Endodermal cell (in vitro differentiated cells): Measurements from ENCODE around the gene PPIA. TPM values are rescaled to one million over a fixed set of nuclear protein-coding genes. Genes with fewer than 3 reads are reported as not detected.
A peak's percentile ranks its signal among the peaks of the same experiment; 100 is the strongest.

ENCODE experiments used
- DNase-seq: peaks from one replicate; pipeline ENCODE4 v3.0.0-alpha.2; 2017
- H3K27ac ChIP-seq: 2 replicates; pipeline ENCODE4 v1.5.1; 2013; ENCODE audit warnings: mild to moderate bottlenecking, low read depth, low read length, moderate library complexity
- H3K27me3 ChIP-seq: 2 replicates; pipeline ENCODE4 v1.6.1; 2013; ENCODE audit warnings: mild to moderate bottlenecking, low read length, moderate library complexity; ENCODE audit not compliant: insufficient read depth, control insufficient read depth, poor library complexity, severe bottlenecking
- H3K36me3 ChIP-seq: 2 replicates; pipeline ENCODE4 v1.7.0; 2013; ENCODE audit warnings: mild to moderate bottlenecking, low read length, moderate library complexity; ENCODE audit not compliant: control insufficient read depth, insufficient read depth
- H3K4me1 ChIP-seq: one replicate; pipeline ENCODE4 v1.7.0; 2013; ENCODE audit warnings: low read length; ENCODE audit not compliant: control insufficient read depth, insufficient read depth
- H3K4me3 ChIP-seq: 2 replicates; pipeline ENCODE4 v1.5.1; 2013; ENCODE audit warnings: mild to moderate bottlenecking, low read length, moderate library complexity
- H3K9ac ChIP-seq: 2 replicates; pipeline ENCODE4 v1.6.1; 2013; ENCODE audit warnings: mild to moderate bottlenecking, low read length, moderate library complexity; ENCODE audit not compliant: poor library complexity, severe bottlenecking; ENCODE audit errors: extremely low read depth
- H3K9me3 ChIP-seq: 2 replicates; pipeline ENCODE4 v1.6.1; 2013; ENCODE audit warnings: mild to moderate bottlenecking, low read length, moderate library complexity; ENCODE audit not compliant: control insufficient read depth
- H3K27ac Mint-ChIP-seq: 2 replicates; pipeline ENCODE4 v1.8.0; 2020; ENCODE audit warnings: mixed read lengths
- H3K27me3 Mint-ChIP-seq: 2 replicates; pipeline ENCODE4 v1.8.0; 2021; ENCODE audit warnings: mild to moderate bottlenecking, mixed read lengths; ENCODE audit not compliant: insufficient read depth
- H3K36me3 Mint-ChIP-seq: 2 replicates; pipeline ENCODE4 v1.8.0; 2020; ENCODE audit warnings: low read depth, mixed read lengths
- H3K4me1 Mint-ChIP-seq: 2 replicates; pipeline ENCODE4 v1.8.0; 2020; ENCODE audit warnings: mixed read lengths
- H3K4me3 Mint-ChIP-seq: 2 replicates; pipeline ENCODE4 v1.8.0; 2020; ENCODE audit warnings: mild to moderate bottlenecking, moderate library complexity, mixed read lengths
- H3K9me3 Mint-ChIP-seq: 2 replicates; pipeline ENCODE4 v1.8.0; 2020; ENCODE audit warnings: mild to moderate bottlenecking, mixed read lengths
- CTCF ChIP-seq: fragments of 200-600 bp; sonication (generic); conservative IDR thresholded peaks from 2 replicates; pipeline ENCODE4 v1.5.0; 2021; ENCODE audit warnings: antibody characterized with exemption, mild to moderate bottlenecking
- WGBS, 2 experiments: methylation state at CpG; one replicate each; pipeline versions ENCODE4 v1.1.5 to v1.1.7; 2013; ENCODE audit warnings: missing lambda C conversion rate in 2 of 2, mixed read lengths in 1 of 2; ENCODE audit not compliant: insufficient coverage in 1 of 2, insufficient read length in 1 of 2; 5-methylcytosine and 5-hydroxymethylcytosine counted together
- total RNA-seq, 2 donors: library from RNA; stranded (reverse); fragmentation: NEBNext Ultra II Directional in 1 of 2; extraction: Animal tissue kit (Norgen Biotek cat#: 25700) in 1 of 2; gene quantifications; 2 replicates in 1 of 2; 3 replicates in 1 of 2; pipeline ENCODE4 v1.2.1, GENCODE V29; 2021

The PPIA gene
- total RNA-seq, 2 donors from 2014 or later = 1,857 to 1,899 TPM

- H3K27me3 ChIP-seq = no peaks in the 10 kb centered on the region
- no peak overlapping the region for H3K4me3 ChIP-seq
- no peak overlapping the region for H3K9ac ChIP-seq
- Mint-ChIP-seq H3K4me1 (no peaks in the 10 kb centered on the region), H3K27me3 (no peaks in the 10 kb centered on the region), H3K36me3 (no peaks in the 10 kb centered on the region), H3K27ac (no peak overlapping the region), H3K4me3 (no peak overlapping the region), H3K9me3 (no peaks in the 10 kb centered on the region)
- 93% methylated on average over 5 to 6 of the region's 6 CpGs for WGBS, 2 experiments
- H3K4me1 ChIP-seq = no peaks in the 10 kb centered on the region
- no peak overlapping the region for H3K27ac ChIP-seq
- DNase-seq = no peak
- TF ChIP-seq CTCF = no peak
- no peaks in the 10 kb centered on the region for H3K36me3 ChIP-seq
- no peaks in the 10 kb centered on the region for H3K9me3 ChIP-seq
These were observed 15.1 kb downstream of the PPIA start for GRCh38 chr7:44811571-44811970.

- Histone ChIP-seq H3K4me3 (no peak overlapping the region), H3K36me3 (no peaks in the 10 kb centered on the region), H3K9ac (no peak overlapping the region), H3K9me3 (no peaks in the 10 kb centered on the region), H3K27ac (no peak overlapping the region), H3K27me3 (no peaks in the 10 kb centered on the region), H3K4me1 (no peaks in the 10 kb centered on the region)
- Mint-ChIP-seq H3K4me1 (peaks cover 4% of the 10 kb centered on the region), H3K36me3 (no peaks in the 10 kb centered on the region), H3K27me3 (no peaks in the 10 kb centered on the region), H3K9me3 (no peaks in the 10 kb centered on the region), H3K4me3 (no peak overlapping the region), H3K27ac (no peak overlapping the region)
- TF ChIP-seq CTCF = no peak
- WGBS, 2 experiments = 92 to 94% methylated on average over 2 of the region's 2 CpGs
- no peak for DNase-seq
These were observed 18.4 kb downstream of the PPIA start for GRCh38 chr7:44814919-44815318.

GRCh38 chr7:44819292-44819691 lies 22.8 kb downstream of the PPIA start:
- Mint-ChIP-seq H3K9me3 (no peaks in the 10 kb centered on the region), H3K4me3 (no peak overlapping the region), H3K4me1 (peaks cover 4% of the 10 kb centered on the region), H3K27me3 (no peaks in the 10 kb centered on the region), H3K27ac (peak overlapping the region; percentile 35), H3K36me3 (peaks cover 4% of the 10 kb centered on the region)
- Histone ChIP-seq H3K4me3 (no peak overlapping the region), H3K27ac (no peak overlapping the region), H3K9ac (no peak overlapping the region), H3K27me3 (no peaks in the 10 kb centered on the region), H3K4me1 (no peaks in the 10 kb centered on the region), H3K36me3 (no peaks in the 10 kb centered on the region), H3K9me3 (no peaks in the 10 kb centered on the region)
- DNase-seq = no peak
- 93% methylated on average over 2 of the region's 2 CpGs; no CpG with 5 or more reads in 1 of the 2 experiments for WGBS, 2 experiments
- TF ChIP-seq CTCF = no peak
